GM12872 (cell line): ENCODE data around the gene EPS15.

ENCODE experiments used
- CTCF ChIP-seq: IDR thresholded peaks from 3 replicates; pipeline ENCODE4 v1.5.1; 2011; ENCODE audit warnings: low read depth, mild to moderate bottlenecking, low read length, moderate library complexity; ENCODE audit not compliant: insufficient read depth

Gene EPS15

GRCh38 chr1:51472359-51472758, 46.7 kb downstream of the EPS15 start:
- no peak for TF ChIP-seq CTCF

GRCh38 chr1:51469518-51469917, 49.5 kb downstream of the EPS15 start:
- TF ChIP-seq CTCF, result no peak

- TF ChIP-seq CTCF, result no peak
Measured at GRCh38 chr1:51464828-51465227, 54.2 kb downstream of the EPS15 start.

- no peak for TF ChIP-seq CTCF
Measured at GRCh38 chr1:51463561-51463960, 55.5 kb downstream of the EPS15 start.

GRCh38 chr1:51454554-51454953, 64.5 kb downstream of the EPS15 start:
- TF ChIP-seq CTCF, result no peak

GRCh38 chr1:51453010-51453409, 66.1 kb downstream of the EPS15 start:
- no peak for TF ChIP-seq CTCF

GRCh38 chr1:51445351-51446090, 73.5 kb downstream of the EPS15 start:
- TF ChIP-seq CTCF, result no peak
